Measurements from ENCODE around the gene MAD2L1BP.

DNA sequence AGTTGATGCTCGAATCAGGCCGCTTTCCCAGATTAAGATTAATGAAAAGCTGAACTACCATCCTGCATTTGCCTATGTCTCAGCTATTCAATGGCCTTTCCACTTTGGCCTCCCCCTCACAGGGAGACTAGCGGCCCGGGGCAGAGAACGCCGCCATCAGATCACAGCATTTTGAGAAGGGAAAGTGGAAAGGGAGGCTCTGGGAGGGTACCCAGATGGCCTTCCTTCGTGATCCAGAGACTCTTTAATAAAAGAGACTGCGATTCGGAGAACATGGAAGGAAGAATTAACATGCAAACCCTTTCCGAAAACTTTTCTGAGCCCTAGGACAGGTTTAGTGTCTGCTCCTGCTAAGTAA is 51.4 kb downstream of the MAD2L1BP start:
- TF ChIP-seq, protein P1, sequence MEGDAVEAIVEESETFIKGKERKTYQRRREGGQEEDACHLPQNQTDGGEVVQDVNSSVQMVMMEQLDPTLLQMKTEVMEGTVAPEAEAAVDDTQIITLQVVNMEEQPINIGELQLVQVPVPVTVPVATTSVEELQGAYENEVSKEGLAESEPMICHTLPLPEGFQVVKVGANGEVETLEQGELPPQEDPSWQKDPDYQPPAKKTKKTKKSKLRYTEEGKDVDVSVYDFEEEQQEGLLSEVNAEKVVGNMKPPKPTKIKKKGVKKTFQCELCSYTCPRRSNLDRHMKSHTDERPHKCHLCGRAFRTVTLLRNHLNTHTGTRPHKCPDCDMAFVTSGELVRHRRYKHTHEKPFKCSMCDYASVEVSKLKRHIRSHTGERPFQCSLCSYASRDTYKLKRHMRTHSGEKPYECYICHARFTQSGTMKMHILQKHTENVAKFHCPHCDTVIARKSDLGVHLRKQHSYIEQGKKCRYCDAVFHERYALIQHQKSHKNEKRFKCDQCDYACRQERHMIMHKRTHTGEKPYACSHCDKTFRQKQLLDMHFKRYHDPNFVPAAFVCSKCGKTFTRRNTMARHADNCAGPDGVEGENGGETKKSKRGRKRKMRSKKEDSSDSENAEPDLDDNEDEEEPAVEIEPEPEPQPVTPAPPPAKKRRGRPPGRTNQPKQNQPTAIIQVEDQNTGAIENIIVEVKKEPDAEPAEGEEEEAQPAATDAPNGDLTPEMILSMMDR (conservative IDR thresholded peaks at IDR 0.05; ENCODE audit: low read depth, low read length) = no peak
- TF ChIP-seq EZH2 (IDR thresholded peaks at IDR 0.05; ENCODE audit: borderline replicate concordance, low read depth, low read length, poor library complexity, severe bottlenecking) = no peak
